Memory B cell (primary cell): ENCODE measurements around the gene GID8.

Experiments
- ATAC-seq: fragments of 150-1000 bp; cut with Tn5 transposase; 2 replicates; pipeline ENCODE4 v1.10.0; 2021; ENCODE audit warnings: low read depth, mild to moderate bottlenecking, moderate library complexity
- DNase-seq, 2 donors: peaks; one replicate each; pipeline ENCODE4 v3.0.0; 2022; ENCODE audit warnings: low spot score in 2 of 2
- H3K27ac Mint-ChIP-seq: one replicate; pipeline ENCODE4 v1.8.0; 2022; ENCODE audit warnings: mild to moderate bottlenecking, moderate library complexity, mixed read lengths
- H3K27me3 Mint-ChIP-seq: one replicate; pipeline ENCODE4 v1.8.0; 2022; ENCODE audit warnings: mixed read lengths
- H3K36me3 Mint-ChIP-seq: one replicate; pipeline ENCODE4 v1.8.0; 2022; ENCODE audit warnings: mild to moderate bottlenecking, mixed read lengths
- H3K4me1 Mint-ChIP-seq: one replicate; pipeline ENCODE4 v1.8.0; 2022; ENCODE audit warnings: mixed read lengths
- H3K4me3 Mint-ChIP-seq: one replicate; pipeline ENCODE4 v1.8.0; 2022; ENCODE audit warnings: mild to moderate bottlenecking, moderate library complexity, mixed read lengths
- H3K9me3 Mint-ChIP-seq: one replicate; pipeline ENCODE4 v1.8.0; 2022; ENCODE audit warnings: mixed read lengths

The GID8 gene

DNA sequence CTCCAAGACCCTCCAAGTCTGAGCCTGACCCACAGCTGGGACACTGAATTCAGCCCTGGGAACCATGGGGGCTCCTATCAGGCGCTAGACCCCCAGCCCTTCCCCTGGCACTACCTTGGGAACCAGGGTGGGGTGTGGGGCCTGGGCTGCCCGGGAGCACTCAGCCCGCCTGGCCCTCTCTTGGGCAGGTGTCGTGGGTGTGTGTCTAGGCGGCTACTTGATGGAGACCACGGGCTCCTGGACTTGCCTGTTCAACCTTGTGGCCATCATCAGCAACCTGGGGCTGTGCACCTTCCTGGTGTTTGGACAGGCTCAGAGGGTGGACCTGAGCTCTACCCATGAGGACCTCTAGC lies 29.2 kb downstream of the GID8 start:
- DNase-seq: no peak
- Mint-ChIP-seq H3K9me3 (no peaks in the 10 kb centered on the region), H3K36me3 (peaks cover 2% of the 10 kb centered on the region), H3K27ac (no peak overlapping the region), H3K4me3 (no peak overlapping the region), H3K4me1 (peaks cover 9% of the 10 kb centered on the region), H3K27me3 (peaks cover 12% of the 10 kb centered on the region)
- no peak for ATAC-seq

DNA sequence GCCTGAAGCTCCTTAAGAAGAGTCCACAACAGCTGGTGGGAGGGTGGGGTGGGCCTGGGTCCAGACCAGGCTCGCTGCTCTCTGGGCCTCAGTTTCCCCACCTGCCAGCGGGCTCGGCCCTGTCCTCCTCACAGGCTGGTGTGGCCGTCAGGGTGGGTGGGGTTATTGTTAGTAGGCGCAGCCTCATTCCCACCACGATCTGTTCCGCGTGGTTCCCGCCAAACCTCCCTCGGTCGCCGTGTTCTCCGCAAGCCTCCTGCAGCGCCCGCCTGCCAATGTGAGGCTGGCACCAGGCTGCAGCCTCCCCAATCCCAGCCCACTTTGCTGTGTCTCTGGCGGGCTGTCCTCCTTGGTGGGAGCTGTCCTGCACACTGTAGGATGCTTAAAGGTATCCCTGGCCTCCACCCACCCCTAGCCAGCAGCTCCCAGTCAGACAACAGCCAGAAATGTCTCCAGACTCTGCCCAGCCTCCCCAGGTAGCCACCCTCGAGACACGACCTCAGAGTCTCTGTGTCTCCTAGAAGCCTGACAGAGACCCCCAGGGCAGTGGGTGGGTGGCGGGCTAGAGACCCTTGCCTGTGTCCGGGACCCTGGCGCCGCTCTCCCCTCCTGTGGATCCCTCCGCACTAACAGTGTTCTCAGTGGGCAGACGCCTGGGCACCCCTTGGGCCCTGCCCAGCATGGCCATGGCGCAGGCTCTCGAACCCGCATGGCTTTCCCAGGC lies 29.8 kb downstream of the GID8 start:
- Mint-ChIP-seq H3K27ac (no peak overlapping the region), H3K4me3 (no peak overlapping the region), H3K36me3 (peaks cover 2% of the 10 kb centered on the region), H3K4me1 (peaks cover 13% of the 10 kb centered on the region), H3K27me3 (peaks cover 15% of the 10 kb centered on the region), H3K9me3 (no peaks in the 10 kb centered on the region)
- ATAC-seq (no peak), DNase-seq (no peak)

DNA sequence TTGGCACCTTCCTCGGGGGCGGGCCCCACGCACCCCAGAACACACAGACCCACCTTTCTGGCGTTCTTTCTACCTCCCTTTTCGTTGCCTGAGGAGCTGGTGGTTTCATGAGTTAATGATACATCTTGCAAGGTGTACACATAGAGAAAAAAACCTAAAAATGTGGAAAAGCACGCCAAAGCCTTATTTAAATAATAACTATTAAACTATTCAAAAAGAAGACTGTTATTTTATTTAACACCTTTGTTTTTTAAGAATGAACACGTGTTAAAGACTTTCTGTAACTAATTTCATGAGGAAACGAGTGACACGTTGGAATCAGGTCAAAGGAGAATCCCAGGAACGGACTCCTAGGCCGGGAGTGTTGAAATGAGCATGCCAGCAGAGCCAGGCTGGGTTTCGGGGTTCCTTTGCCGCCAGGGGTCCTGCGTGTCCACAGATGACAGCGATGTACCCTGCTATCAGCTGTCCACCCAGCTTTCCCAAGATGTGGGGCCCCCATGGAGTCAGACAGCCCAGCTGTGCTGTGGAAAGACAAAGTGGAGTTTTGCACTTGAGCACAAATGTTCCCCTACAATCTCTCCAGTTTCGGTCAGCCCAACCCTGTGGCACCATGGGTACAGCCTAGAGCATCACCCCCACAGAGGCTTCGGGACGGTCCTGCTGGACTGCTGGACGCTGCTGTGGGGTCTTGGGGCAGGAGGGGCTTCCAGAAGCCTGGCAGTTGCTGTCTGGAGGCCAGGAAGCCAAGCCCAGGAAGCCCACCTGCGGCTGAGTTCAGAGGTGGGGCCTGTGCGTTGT lies 30.6 kb downstream of the GID8 start:
- H3K4me3 Mint-ChIP-seq: no peak overlapping the region
- peaks cover 17% of the 10 kb centered on the region for H3K27me3 Mint-ChIP-seq
- H3K4me1 Mint-ChIP-seq: peaks cover 15% of the 10 kb centered on the region
- H3K9me3 Mint-ChIP-seq: no peaks in the 10 kb centered on the region
- no peak for ATAC-seq
- H3K36me3 Mint-ChIP-seq: peaks cover 2% of the 10 kb centered on the region
- H3K27ac Mint-ChIP-seq: no peak overlapping the region
- DNase-seq: no peak

DNA sequence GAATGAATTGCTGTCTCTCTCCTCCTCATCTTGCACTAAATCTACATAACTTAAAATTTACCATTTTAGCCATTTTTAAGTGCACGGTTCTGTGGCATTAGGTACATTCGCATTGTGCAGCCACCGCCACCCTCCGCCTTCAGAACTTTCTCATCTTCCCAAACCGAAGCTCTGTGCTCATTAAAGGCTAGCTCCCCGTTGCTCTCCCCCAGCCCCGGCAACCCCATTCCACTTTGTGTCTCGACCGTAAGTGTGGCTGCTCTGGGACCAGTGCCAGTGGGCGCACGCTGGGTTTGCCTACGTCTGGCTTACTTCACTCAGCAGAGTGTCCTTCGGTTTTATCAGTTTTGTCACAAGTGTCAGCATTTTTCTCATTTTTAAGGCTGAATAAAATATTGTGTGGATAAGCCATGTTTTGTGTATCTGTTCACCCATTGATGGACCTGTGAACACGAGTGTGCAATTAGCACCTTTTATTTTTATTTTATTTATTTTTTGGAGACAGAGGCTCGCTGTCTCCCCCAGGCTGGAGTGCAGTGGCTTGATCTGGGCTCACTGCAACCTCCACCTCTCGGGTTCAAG lies 31.3 kb downstream of the GID8 start:
- Mint-ChIP-seq H3K36me3 (peaks cover 2% of the 10 kb centered on the region), H3K4me1 (peaks cover 15% of the 10 kb centered on the region), H3K27me3 (peaks cover 17% of the 10 kb centered on the region), H3K9me3 (no peaks in the 10 kb centered on the region), H3K4me3 (no peak overlapping the region), H3K27ac (no peak overlapping the region)
- ATAC-seq (no peak), DNase-seq (no peak)

DNA sequence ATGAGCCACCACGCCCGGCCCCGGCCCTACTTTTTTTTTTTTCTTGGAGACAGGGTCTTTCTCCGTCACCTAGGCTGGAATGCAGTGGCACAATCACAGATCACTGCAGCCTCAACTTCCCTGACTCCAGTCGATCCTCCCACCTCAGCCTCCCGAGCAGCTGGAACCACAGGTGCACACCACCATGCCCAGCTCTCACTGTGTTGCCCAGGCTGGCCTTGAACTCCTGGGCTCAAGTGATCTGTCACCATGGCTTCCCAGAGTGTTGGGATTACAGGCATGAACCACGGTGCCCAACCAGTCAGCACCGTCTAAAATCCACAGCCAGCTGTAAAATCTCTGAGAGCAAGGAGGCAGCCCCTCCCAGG lies 32.0 kb downstream of the GID8 start:
- Mint-ChIP-seq H3K4me3 (no peak overlapping the region), H3K27me3 (peaks cover 19% of the 10 kb centered on the region), H3K36me3 (peaks cover 2% of the 10 kb centered on the region), H3K9me3 (no peaks in the 10 kb centered on the region), H3K4me1 (peaks cover 15% of the 10 kb centered on the region), H3K27ac (no peak overlapping the region)
- ATAC-seq (no peak), DNase-seq (no peak)

DNA sequence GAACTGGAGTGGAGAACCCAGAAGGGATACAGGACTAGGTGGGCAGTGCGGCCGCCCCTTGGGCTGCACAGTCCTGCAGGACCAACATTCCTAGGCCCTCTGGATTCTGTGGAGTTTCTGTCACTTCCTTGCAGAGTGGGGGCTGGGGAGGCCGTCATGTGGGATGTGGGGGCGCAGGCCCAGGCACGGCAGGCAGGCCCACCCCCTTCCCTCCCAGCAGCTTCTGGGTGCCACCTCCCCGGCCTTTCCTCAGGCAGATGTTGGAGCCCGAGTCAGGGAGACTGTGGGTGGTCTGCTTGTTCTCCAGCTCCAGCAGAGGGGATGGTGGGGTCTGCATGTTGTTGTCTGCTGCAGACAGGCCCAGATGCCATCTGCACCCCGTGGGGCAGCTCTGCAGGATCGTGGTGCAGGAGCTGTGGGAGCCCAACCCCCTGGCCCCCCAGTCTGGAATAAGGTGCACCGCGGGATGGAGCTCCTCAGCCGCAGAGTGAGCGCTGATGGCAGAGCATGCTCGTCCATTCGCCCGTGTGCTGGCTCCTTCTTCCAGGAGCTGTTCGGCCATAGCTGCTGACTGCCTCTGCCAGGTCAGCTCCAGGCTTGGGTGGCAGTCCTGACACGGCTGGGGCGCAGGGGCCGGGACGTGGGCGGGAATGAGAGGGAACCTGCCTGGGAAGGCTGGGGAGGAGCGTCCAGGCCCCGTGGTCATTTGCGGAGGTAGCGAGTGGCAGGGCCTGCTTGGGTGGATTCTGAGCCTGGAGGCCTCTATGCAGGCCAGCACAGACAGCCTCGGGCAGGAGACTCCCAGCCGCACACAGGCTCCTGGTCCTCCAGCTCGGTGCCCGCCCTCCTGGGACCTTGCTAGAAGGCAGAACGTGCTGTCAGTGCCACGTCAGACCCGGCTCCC lies 32.6 kb downstream of the GID8 start:
- Mint-ChIP-seq H3K27me3 (peaks cover 19% of the 10 kb centered on the region), H3K36me3 (peaks cover 2% of the 10 kb centered on the region), H3K4me3 (no peak overlapping the region), H3K9me3 (no peaks in the 10 kb centered on the region), H3K4me1 (peaks cover 15% of the 10 kb centered on the region), H3K27ac (no peak overlapping the region)
- DNase-seq (no peak), ATAC-seq (no peak)

DNA sequence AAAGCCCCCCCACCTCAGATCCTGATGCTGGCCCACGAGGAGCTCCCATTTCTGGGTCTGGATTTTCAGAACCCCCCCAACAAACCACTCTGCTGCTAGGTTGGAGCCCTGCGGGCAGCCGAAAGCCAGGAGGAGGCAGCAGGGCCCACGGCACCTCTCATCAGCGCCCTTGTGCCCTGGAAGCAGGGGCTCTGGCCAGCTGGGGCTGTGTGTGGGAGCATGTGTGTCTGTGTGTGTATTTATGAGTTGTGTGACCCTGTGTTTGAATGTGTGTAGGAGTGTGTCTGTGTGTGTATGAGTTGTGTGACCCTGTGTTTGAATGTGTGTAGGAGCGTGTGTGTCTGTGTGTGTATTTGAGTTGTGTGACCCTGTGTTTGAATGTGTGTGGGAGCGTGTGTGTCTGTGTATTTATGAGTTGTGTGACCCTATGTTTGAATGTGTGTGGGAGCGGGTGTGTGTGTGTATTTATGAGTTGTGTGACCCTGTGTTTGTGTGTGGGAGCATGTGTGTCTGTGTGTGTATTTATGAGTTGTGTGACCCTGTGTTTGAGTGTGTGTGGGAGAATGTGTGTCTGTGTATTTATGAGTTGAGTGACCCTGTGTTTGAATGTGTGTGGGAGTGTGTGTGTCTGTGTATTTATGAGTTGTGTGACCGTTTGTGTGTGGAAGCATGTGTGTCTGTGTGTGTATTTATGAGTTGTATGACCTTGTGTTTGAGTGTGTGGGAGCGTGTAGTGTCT lies 33.4 kb downstream of the GID8 start:
- Mint-ChIP-seq H3K27ac (peak overlapping the region; percentile 2), H3K9me3 (no peaks in the 10 kb centered on the region), H3K4me1 (peaks cover 15% of the 10 kb centered on the region), H3K27me3 (peaks cover 21% of the 10 kb centered on the region), H3K4me3 (peak overlapping the region; percentile 43), H3K36me3 (no peaks in the 10 kb centered on the region)
- ATAC-seq: no peak
- DNase-seq: no peak

DNA sequence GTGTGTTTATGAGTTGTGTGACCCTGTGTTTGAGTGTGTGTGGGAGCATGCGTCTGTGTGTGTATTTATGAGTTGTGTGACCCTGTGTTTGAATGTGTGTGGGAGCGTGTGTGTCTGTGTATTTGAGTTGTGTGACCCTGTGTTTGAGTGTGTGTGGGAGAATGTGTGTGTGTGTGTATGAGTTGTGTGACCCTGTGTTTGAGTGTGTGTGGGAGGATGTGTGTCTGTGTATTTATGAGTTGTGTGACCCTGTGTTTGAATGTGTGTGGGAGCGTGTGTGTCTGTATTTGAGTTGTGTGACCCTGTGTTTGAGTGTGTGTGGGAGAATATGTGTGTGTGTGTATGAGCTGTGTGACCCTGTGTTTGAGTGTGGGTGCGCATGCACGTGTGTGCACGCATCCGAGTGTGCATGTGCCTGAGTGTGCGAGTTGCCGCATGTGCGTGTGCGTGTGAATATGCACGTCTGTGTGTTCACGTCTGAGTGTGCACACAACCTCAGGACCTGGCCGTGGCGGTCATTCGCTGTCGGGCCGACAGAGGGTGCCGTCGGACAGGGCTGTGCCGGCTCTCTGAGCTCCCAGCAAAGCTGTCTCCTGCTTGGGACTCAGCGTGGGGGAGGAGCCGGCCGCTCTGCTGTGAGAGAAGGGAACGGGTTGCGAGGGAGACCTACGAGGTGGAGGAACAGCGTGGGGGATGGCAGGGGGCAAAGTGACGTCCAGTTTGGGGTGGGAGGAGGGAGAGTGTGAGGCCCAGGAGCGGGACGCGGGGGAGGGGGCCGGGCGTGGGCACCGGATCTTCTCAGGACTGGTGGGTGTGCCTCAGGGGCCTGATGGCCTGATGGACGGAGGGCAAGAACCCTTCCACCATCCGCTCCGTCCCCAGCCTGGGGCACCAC lies 34.2 kb downstream of the GID8 start:
- peak; percentile 80 to 95 for DNase-seq
- Mint-ChIP-seq H3K27ac (peak overlapping the region; percentile 35), H3K9me3 (no peaks in the 10 kb centered on the region), H3K4me3 (peak overlapping the region; percentile 84), H3K27me3 (peaks cover 21% of the 10 kb centered on the region), H3K4me1 (peaks cover 15% of the 10 kb centered on the region), H3K36me3 (no peaks in the 10 kb centered on the region)
- peak; percentile 97 for ATAC-seq

DNA sequence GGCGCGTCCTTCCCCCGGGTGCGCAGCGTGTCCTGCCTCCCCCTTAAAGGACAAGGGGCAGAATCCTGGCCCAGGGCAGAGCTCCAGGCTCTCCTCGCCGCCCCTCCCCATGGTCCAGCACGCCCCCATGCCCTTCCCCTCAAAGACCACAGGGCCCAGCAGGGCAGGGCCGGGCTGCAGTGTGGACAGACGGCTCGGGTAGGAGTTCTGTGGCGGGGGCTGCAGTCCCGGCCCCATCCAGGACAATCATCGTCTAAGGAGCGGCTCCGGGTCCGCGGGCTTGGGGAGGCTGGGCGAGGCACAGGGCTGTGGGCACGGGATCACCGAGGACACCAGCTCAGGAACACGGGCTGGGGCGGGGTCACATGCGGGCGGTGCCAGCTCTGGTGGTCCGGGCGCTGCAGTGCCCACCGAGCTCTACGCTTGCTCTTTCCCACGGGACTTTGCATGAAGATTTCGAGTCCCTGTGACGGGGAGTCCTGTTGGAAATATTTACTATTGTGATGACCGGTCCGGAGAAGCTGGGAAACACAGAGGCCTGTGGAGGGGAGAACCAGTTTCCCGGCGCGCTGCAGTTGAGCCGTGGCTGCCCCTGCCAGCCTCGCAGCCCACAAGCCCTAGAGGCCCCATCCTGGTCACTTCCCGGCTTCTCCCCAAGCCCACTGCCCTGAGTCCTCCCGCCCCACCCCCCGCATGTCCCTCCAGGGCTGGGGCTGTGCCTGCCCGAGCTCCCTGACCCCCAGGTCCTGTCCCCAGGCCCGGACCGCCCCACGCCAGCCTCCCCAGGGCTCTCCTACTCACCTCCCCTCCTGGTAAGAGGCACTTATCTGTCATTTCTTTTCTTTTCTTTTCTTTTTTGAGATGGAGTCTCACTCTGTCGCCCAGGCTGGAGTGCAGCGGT lies 35.1 kb downstream of the GID8 start:
- DNase-seq (peak in 1 of 2 donors; percentile 19), ATAC-seq (no peak)
- Mint-ChIP-seq H3K4me1 (peaks cover 20% of the 10 kb centered on the region), H3K27me3 (peaks cover 21% of the 10 kb centered on the region), H3K4me3 (peak overlapping the region; percentile 69), H3K36me3 (no peaks in the 10 kb centered on the region), H3K27ac (peak overlapping the region; percentile 76), H3K9me3 (no peaks in the 10 kb centered on the region)

DNA sequence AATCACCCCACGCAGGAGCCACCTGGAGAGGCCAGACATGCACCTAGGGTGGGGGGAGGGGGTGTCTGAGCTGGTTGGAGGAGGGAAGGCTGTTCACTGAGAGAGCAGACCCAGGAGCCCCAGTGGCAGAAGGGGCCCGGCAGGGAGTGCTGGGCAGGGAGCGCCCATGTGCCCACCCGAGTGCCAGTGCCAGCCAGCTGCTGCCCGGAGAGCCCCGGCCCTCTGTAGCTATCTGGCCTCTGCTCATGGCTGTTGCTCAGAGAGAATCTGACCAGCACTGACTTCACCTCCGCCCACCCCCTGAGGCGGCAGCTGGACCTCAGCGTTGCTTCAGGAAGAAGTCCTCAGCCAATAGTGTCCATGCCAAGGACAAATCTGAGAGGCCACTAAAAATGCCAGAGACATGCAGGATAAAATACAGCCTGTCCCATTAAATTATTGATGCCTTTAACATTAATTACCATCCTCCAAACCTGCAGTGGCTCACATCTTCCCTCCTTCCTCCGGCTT lies 37.4 kb downstream of the GID8 start:
- no peak for ATAC-seq
- H3K4me1 Mint-ChIP-seq: peaks cover 25% of the 10 kb centered on the region
- no peaks in the 10 kb centered on the region for H3K9me3 Mint-ChIP-seq
- no peaks in the 10 kb centered on the region for H3K36me3 Mint-ChIP-seq
- H3K27ac Mint-ChIP-seq: no peak overlapping the region
- peaks cover 24% of the 10 kb centered on the region for H3K27me3 Mint-ChIP-seq
- DNase-seq: no peak
- H3K4me3 Mint-ChIP-seq: no peak overlapping the region

DNA sequence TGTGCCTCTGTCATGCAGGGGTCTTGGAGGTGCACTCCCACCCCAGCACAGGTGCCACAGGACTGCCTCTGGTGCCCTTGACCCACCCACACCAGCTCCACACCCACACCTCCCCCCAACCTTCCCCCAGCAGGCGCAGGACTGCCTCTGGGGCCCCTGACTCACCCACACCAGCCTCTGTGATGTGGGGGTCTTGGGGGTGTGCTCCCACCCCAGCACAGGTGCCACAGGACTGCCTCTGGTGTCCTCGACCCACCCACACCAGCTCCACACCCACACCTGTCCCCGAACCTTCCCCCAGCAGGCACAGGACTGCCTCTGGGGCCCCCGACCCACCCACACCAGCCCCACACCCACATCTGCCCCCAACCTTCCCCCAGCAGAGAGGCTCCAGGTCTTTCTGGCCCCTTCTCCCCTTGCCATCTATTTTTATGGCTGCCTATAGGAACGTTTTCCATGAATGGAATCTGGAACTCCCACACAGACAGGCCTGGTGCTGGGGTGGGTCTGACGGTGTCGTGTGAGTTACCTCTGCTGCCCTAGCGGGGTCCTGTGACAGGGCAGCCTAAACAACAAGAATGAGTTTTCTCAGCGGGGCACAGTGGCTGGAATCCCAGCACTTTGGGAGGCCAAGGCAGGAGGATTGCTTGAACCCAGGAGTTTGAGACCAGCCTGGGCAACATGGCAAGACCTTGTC lies 38.0 kb downstream of the GID8 start:
- peaks cover 25% of the 10 kb centered on the region for H3K4me1 Mint-ChIP-seq
- no peak for ATAC-seq
- H3K36me3 Mint-ChIP-seq: no peaks in the 10 kb centered on the region
- H3K27ac Mint-ChIP-seq: no peak overlapping the region
- peaks cover 24% of the 10 kb centered on the region for H3K27me3 Mint-ChIP-seq
- no peak for DNase-seq
- H3K4me3 Mint-ChIP-seq: no peak overlapping the region
- H3K9me3 Mint-ChIP-seq: no peaks in the 10 kb centered on the region
